Thyroid gland (tissue), 4 donors: ENCODE measurements around the gene NETO2.

Experiments used
- CTCF ChIP-seq, 6 experiments: fragments of 200-600 bp in 3 of 6; fragments of 450-650 bp in 3 of 6; sonication (generic) in 3 of 6; IDR thresholded peaks; one replicate each; pipeline ENCODE4 v1.5.1; 2016 to 2019; ENCODE audit warnings: antibody characterized with exemption in 6 of 6, mild to moderate bottlenecking in 2 of 6, inconsistent platforms in 1 of 6, moderate library complexity in 1 of 6
- POLR2A ChIP-seq, 2 donors: fragments of 450-650 bp; IDR thresholded peaks; one replicate each; pipeline ENCODE4 v1.6.1; 2017; ENCODE audit warnings: antibody characterized with exemption in 2 of 2, mild to moderate bottlenecking in 2 of 2, moderate library complexity in 1 of 2

DNA sequence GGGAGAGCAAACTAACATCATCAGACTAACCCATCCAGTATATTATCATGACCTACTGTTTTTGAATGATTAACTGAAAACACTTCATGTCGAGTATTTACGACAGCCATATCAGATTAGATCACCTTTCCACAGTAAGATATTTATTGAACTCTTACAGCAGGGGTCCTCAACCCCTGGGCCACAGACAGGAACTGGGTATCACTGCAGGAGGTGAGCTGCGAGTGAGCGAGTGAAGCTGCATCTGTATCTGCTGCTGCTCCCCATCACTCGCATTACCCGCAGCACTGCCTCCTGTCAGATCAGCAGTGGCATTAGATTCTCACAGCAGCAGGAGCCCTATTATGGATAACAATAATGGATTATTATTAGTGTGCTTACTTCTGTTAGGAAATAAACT, 59.5 kb downstream of the NETO2 start:
- no peak for TF ChIP-seq CTCF (IDR thresholded peaks at IDR 0.05)
- TF ChIP-seq POLR2A (IDR thresholded peaks at IDR 0.05) = no peak
